WTC11 (cell line): Measurements from ENCODE around the gene NOC3L.

Experiments
- ESRRA ChIP-seq: sonication (generic); formaldehyde crosslinking; IDR thresholded peaks from 2 replicates; pipeline ENCODE4 v1.8.1; 2022; ENCODE audit warnings: mild to moderate bottlenecking, missing genetic modification reagents, borderline replicate concordance
- FOXK1 ChIP-seq: sonication (generic); formaldehyde crosslinking; IDR thresholded peaks from 2 replicates; pipeline ENCODE4 v1.8.0; 2022; ENCODE audit warnings: mild to moderate bottlenecking, moderate library complexity, missing genetic modification reagents
- GTF2I ChIP-seq: fragments of 250-450 bp; sonication (Bioruptor Pico); conservative IDR thresholded peaks from 2 replicates; pipeline ENCODE4 v1.4.0; 2021; ENCODE audit warnings: mild to moderate bottlenecking
- RELA ChIP-seq: sonication (generic); formaldehyde crosslinking; IDR thresholded peaks from 2 replicates; pipeline ENCODE4 v1.8.1; 2022; ENCODE audit warnings: missing genetic modification reagents, mild to moderate bottlenecking, borderline replicate concordance
- SP1 ChIP-seq: sonication (generic); formaldehyde crosslinking; conservative IDR thresholded peaks from 2 replicates; pipeline ENCODE4 v1.8.1; 2022; ENCODE audit warnings: missing genetic modification reagents
- TEAD4 ChIP-seq: sonication (generic); formaldehyde crosslinking; IDR thresholded peaks from 2 replicates; pipeline ENCODE4 v1.8.0; 2022; ENCODE audit warnings: mild to moderate bottlenecking, missing genetic modification reagents
- ZNF423 ChIP-seq: fragments of 250-450 bp; sonication (Bioruptor Pico); IDR thresholded peaks from 2 replicates; pipeline ENCODE4 v2.1.2; 2022; ENCODE audit warnings: mild to moderate bottlenecking, moderate library complexity
- TF ChIP-seq, protein P1 (sequence below): sonication (generic); formaldehyde crosslinking; IDR thresholded peaks from 2 replicates; pipeline ENCODE4 v1.8.0; 2022; ENCODE audit warnings: mild to moderate bottlenecking, missing genetic modification reagents
- TF ChIP-seq, protein P2 (sequence below): fragments of 200-600 bp; IDR thresholded peaks from 2 replicates; pipeline ENCODE4 v1.8.0; 2022; ENCODE audit warnings: antibody characterized with exemption
- TF ChIP-seq, protein P3 (sequence below): sonication (generic); formaldehyde crosslinking; IDR thresholded peaks from 2 replicates; pipeline ENCODE4 v1.8.1; 2022; ENCODE audit warnings: low read depth, missing genetic modification reagents, borderline replicate concordance
- TF ChIP-seq, protein P4 (sequence below): sonication (generic); formaldehyde crosslinking; IDR thresholded peaks from 2 replicates; pipeline ENCODE4 v1.8.0; 2022; ENCODE audit warnings: mild to moderate bottlenecking, missing genetic modification reagents
- TF ChIP-seq, protein P5 (sequence below): sonication (generic); formaldehyde crosslinking; IDR thresholded peaks from 2 replicates; pipeline ENCODE4 v1.8.1; 2023; ENCODE audit warnings: mild to moderate bottlenecking, missing genetic modification reagents, moderate library complexity

DNA sequence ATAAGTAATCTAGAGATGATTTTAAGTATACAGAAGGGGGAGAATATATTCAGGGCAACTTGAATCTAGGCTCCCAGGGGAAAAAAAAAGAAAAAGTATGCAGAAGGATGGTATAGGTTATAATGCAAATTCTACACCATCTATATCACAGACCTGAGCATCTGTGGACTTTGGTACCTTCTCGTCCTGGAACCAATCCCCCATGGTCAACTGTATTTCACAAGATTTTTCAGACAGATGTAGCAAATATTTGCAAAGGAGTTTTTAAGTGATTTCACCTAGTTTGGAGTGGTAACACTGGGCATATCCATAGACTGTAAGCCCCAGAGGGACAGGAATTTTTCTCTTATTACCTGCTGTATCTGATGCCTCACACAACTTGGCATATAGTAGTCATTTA lies 58.8 kb downstream of the NOC3L start:
- TF ChIP-seq, protein P1, sequence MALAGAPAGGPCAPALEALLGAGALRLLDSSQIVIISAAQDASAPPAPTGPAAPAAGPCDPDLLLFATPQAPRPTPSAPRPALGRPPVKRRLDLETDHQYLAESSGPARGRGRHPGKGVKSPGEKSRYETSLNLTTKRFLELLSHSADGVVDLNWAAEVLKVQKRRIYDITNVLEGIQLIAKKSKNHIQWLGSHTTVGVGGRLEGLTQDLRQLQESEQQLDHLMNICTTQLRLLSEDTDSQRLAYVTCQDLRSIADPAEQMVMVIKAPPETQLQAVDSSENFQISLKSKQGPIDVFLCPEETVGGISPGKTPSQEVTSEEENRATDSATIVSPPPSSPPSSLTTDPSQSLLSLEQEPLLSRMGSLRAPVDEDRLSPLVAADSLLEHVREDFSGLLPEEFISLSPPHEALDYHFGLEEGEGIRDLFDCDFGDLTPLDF: no peak
- TF ChIP-seq GTF2I (CRISPR knock-in tag): no peak
- TF ChIP-seq, protein P2, sequence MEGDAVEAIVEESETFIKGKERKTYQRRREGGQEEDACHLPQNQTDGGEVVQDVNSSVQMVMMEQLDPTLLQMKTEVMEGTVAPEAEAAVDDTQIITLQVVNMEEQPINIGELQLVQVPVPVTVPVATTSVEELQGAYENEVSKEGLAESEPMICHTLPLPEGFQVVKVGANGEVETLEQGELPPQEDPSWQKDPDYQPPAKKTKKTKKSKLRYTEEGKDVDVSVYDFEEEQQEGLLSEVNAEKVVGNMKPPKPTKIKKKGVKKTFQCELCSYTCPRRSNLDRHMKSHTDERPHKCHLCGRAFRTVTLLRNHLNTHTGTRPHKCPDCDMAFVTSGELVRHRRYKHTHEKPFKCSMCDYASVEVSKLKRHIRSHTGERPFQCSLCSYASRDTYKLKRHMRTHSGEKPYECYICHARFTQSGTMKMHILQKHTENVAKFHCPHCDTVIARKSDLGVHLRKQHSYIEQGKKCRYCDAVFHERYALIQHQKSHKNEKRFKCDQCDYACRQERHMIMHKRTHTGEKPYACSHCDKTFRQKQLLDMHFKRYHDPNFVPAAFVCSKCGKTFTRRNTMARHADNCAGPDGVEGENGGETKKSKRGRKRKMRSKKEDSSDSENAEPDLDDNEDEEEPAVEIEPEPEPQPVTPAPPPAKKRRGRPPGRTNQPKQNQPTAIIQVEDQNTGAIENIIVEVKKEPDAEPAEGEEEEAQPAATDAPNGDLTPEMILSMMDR: no peak
- TF ChIP-seq RELA (CRISPR knock-in tag): no peak
- TF ChIP-seq, protein P3, sequence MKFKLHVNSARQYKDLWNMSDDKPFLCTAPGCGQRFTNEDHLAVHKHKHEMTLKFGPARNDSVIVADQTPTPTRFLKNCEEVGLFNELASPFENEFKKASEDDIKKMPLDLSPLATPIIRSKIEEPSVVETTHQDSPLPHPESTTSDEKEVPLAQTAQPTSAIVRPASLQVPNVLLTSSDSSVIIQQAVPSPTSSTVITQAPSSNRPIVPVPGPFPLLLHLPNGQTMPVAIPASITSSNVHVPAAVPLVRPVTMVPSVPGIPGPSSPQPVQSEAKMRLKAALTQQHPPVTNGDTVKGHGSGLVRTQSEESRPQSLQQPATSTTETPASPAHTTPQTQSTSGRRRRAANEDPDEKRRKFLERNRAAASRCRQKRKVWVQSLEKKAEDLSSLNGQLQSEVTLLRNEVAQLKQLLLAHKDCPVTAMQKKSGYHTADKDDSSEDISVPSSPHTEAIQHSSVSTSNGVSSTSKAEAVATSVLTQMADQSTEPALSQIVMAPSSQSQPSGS (CRISPR knock-in tag): no peak
- no peak for TF ChIP-seq ZNF423 (CRISPR knock-in tag)
- TF ChIP-seq, protein P4, sequence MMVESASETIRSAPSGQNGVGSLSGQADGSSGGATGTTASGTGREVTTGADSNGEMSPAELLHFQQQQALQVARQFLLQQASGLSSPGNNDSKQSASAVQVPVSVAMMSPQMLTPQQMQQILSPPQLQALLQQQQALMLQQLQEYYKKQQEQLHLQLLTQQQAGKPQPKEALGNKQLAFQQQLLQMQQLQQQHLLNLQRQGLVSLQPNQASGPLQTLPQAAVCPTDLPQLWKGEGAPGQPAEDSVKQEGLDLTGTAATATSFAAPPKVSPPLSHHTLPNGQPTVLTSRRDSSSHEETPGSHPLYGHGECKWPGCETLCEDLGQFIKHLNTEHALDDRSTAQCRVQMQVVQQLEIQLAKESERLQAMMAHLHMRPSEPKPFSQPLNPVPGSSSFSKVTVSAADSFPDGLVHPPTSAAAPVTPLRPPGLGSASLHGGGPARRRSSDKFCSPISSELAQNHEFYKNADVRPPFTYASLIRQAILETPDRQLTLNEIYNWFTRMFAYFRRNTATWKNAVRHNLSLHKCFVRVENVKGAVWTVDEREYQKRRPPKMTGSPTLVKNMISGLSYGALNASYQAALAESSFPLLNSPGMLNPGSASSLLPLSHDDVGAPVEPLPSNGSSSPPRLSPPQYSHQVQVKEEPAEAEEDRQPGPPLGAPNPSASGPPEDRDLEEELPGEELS (CRISPR knock-in tag): no peak
- TF ChIP-seq, protein P5, sequence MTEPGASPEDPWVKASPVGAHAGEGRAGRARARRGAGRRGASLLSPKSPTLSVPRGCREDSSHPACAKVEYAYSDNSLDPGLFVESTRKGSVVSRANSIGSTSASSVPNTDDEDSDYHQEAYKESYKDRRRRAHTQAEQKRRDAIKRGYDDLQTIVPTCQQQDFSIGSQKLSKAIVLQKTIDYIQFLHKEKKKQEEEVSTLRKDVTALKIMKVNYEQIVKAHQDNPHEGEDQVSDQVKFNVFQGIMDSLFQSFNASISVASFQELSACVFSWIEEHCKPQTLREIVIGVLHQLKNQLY (CRISPR knock-in tag): no peak
- no peak for TF ChIP-seq FOXK1 (CRISPR knock-in tag)
- no peak for TF ChIP-seq TEAD4
- no peak for TF ChIP-seq SP1 (CRISPR knock-in tag)
- TF ChIP-seq ESRRA: no peak
